Measurements from ENCODE around the gene PHF21B.

DNA sequence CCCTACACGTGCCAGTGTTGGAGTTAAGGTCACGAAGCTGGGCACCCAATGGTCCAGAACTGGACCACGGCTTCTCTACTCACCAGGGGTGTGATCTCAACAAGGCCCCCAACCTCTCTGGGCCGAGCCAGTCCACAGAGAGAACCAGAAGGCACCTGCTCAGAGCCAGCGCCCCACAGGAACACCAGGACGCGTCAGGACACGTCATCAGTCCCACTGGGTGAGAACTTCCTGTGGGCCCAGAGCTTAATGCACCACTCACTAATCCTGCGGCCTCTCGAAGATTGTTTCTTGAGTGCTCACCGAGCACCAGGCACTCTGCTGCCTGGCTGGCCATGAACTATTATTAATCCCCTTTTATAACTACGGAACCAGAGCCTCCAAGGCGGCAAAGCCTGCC, 10.1 kb downstream of the PHF21B start:
- no peak for TF ChIP-seq POLR2A (IDR thresholded peaks at IDR 0.05; ENCODE audit: low read depth)
- no peak for TF ChIP-seq CTCF (IDR thresholded peaks at IDR 0.05)
- no peak for TF ChIP-seq POLR2AphosphoS5 (IDR thresholded peaks at IDR 0.05)
- TF ChIP-seq EP300 (IDR thresholded peaks at IDR 0.05) = no peak

Measured in esophagus muscularis mucosa (tissue), 4 donors.